HepG2 (cell line): ENCODE measurements around the gene MARCHF6.

Experiments used
- KAT7 ChIP-seq: IDR thresholded peaks from 2 replicates; pipeline ENCODE4 v1.6.1; 2018; ENCODE audit warnings: borderline replicate concordance, missing compliant biosample characterization
- POLR2A ChIP-seq, 2 experiments: IDR thresholded peaks; 2 replicates each; pipeline ENCODE4 v1.6.1; 2011; ENCODE audit warnings: low read depth in 2 of 2, low read length in 2 of 2, mild to moderate bottlenecking in 1 of 2, moderate library complexity in 1 of 2; ENCODE audit not compliant: insufficient read depth in 1 of 2
- TF ChIP-seq, protein P1 (sequence below), 2 experiments: fragments of 450-650 bp in 1 of 2; sonication (generic) in 1 of 2; formaldehyde crosslinking in 1 of 2; IDR thresholded peaks; 2 replicates each; pipeline versions ENCODE4 v1.6.1 to v1.8.0; 2016 to 2022; ENCODE audit warnings: antibody characterized with exemption in 1 of 2, mild to moderate bottlenecking in 1 of 2, missing genetic modification reagents in 1 of 2
- TF ChIP-seq, protein P2 (sequence below), 2 experiments: fragments of 450-650 bp in 1 of 2; sonication (generic) in 1 of 2; formaldehyde crosslinking; IDR thresholded peaks; 2 replicates each; pipeline versions ENCODE4 v1.5.0 to v1.8.0; 2020 to 2022; ENCODE audit warnings: mild to moderate bottlenecking in 1 of 2, missing genetic modification reagents in 1 of 2
- TF ChIP-seq, protein P3 (sequence below): sonication (generic); formaldehyde crosslinking; IDR thresholded peaks from 2 replicates; pipeline ENCODE4 v1.5.0; 2020; ENCODE audit warnings: mild to moderate bottlenecking, missing genetic modification reagents, moderate library complexity

DNA sequence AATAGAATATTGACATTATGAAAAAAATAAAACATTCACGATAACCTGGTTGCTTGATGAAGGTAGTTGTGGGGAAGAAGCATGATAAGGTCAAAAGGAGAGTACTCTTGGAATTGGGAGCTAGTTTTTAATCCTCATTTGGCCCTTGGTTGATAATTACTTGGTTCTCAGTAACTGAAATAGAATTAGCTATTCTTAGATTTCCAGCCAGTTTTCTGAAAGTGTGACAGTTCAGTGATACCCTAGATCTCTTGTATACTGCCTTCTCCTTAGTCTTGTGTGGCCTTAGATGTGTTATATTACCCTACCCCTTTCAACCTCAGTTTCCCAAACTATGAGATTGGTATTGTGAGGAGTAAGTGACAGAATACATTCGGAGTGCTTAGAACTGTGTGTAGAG is 17.4 kb downstream of the MARCHF6 start:
- TF ChIP-seq, protein P1, sequence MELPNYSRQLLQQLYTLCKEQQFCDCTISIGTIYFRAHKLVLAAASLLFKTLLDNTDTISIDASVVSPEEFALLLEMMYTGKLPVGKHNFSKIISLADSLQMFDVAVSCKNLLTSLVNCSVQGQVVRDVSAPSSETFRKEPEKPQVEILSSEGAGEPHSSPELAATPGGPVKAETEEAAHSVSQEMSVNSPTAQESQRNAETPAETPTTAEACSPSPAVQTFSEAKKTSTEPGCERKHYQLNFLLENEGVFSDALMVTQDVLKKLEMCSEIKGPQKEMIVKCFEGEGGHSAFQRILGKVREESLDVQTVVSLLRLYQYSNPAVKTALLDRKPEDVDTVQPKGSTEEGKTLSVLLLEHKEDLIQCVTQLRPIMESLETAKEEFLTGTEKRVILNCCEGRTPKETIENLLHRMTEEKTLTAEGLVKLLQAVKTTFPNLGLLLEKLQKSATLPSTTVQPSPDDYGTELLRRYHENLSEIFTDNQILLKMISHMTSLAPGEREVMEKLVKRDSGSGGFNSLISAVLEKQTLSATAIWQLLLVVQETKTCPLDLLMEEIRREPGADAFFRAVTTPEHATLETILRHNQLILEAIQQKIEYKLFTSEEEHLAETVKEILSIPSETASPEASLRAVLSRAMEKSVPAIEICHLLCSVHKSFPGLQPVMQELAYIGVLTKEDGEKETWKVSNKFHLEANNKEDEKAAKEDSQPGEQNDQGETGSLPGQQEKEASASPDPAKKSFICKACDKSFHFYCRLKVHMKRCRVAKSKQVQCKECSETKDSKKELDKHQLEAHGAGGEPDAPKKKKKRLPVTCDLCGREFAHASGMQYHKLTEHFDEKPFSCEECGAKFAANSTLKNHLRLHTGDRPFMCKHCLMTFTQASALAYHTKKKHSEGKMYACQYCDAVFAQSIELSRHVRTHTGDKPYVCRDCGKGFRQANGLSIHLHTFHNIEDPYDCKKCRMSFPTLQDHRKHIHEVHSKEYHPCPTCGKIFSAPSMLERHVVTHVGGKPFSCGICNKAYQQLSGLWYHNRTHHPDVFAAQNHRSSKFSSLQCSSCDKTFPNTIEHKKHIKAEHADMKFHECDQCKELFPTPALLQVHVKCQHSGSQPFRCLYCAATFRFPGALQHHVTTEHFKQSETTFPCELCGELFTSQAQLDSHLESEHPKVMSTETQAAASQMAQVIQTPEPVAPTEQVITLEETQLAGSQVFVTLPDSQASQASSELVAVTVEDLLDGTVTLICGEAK (IDR thresholded peaks at IDR 0.05) = no peak
- TF ChIP-seq, protein P1 (CRISPR knock-in tag; IDR thresholded peaks at IDR 0.05) = no peak
- no peak for TF ChIP-seq POLR2A (IDR thresholded peaks at IDR 0.05; ENCODE audit: insufficient read depth in 1 of 2, low read depth in 2 of 2, low read length in 2 of 2)
- TF ChIP-seq, protein P2, sequence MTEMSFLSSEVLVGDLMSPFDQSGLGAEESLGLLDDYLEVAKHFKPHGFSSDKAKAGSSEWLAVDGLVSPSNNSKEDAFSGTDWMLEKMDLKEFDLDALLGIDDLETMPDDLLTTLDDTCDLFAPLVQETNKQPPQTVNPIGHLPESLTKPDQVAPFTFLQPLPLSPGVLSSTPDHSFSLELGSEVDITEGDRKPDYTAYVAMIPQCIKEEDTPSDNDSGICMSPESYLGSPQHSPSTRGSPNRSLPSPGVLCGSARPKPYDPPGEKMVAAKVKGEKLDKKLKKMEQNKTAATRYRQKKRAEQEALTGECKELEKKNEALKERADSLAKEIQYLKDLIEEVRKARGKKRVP (CRISPR knock-in tag; IDR thresholded peaks at IDR 0.05) = no peak
- TF ChIP-seq, protein P3, sequence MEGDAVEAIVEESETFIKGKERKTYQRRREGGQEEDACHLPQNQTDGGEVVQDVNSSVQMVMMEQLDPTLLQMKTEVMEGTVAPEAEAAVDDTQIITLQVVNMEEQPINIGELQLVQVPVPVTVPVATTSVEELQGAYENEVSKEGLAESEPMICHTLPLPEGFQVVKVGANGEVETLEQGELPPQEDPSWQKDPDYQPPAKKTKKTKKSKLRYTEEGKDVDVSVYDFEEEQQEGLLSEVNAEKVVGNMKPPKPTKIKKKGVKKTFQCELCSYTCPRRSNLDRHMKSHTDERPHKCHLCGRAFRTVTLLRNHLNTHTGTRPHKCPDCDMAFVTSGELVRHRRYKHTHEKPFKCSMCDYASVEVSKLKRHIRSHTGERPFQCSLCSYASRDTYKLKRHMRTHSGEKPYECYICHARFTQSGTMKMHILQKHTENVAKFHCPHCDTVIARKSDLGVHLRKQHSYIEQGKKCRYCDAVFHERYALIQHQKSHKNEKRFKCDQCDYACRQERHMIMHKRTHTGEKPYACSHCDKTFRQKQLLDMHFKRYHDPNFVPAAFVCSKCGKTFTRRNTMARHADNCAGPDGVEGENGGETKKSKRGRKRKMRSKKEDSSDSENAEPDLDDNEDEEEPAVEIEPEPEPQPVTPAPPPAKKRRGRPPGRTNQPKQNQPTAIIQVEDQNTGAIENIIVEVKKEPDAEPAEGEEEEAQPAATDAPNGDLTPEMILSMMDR (CRISPR knock-in tag) = no peak
- no peak for TF ChIP-seq KAT7
